GM18861 (cell line): Measurements from ENCODE around the gene RBM45.

Source experiments
- ATAC-seq: cut with Tn5 transposase; IDR thresholded peaks from one replicate; pipeline ENCODE4 v1.9.1; 2021; ENCODE audit not compliant: unreplicated experiment

The RBM45 gene

DNA sequence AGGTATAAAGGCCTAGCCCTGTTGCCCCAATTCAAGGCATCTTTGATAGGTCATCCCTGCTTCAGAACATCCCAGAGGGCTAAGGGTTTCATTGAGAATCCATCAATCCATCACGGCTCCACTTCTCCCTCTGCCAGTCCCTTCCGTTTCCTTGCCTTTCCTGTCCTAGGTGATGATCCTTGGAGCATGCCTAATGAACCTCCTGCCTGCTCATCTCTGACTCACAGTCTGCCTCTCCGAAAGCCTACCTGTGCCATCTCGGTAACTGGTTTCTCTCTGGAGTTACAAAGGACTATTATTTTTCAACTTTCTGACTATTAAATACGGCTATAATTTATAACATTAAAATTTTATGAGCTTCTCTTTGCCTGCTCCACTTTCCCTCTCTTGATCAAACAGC is 45.3 kb downstream of the RBM45 start:
- no peak for ATAC-seq

DNA sequence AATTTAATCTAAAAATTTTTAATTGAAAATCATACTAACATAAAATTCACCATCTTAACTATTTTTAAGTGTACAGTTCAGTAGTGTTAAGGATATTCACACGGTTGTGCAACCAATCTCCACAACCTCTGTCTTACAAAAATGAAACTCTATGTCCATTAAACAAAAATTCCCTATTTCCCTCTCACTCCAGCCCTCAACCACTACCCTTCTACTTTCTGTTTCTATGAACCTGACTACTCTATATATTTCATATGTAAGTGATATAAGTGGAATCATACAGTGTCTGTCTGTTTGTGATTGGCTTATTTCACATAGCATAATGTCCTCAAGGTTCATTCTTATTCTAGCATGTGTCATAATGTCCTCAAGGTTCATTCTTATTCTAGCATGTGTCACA is 47.7 kb downstream of the RBM45 start:
- no peak for ATAC-seq

DNA sequence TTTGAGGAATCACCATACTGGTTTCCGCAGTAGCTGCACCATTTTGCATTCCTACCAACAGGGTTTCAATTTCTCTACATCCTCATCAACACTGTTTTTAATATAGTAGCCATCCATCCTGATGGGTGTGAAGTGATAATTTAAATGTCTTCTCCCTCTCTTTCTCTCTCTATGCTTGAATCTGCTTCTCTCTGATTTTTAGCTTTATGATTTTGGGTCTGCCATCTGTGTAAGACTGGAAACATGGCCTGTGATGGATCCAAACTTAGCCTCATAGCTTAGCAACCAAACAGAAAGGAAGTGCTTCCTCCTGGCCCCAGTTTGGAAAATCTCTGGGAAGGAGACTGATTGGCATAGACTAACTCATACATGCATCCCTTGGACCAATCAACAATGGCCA is 48.4 kb downstream of the RBM45 start:
- no peak for ATAC-seq

DNA sequence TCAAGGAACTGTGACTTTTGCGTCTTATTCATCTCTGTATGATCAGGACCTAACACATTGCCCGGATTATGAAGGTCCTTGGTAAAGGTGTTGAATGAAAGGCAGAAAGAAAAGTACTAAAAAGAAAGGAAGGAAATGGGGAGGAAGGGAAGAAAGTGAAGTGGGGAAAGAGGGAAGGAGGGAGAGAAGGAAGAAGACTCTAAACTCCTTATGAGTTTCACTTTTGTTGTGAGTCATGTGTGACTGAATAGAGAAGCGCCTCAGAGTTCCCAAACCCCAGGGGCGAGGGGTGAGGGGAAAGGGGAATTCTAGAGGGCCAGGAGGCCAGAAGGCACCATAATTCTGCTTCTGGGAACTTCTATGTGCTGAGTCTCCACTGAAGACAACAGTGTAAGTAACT is 51.2 kb downstream of the RBM45 start:
- ATAC-seq: no peak

DNA sequence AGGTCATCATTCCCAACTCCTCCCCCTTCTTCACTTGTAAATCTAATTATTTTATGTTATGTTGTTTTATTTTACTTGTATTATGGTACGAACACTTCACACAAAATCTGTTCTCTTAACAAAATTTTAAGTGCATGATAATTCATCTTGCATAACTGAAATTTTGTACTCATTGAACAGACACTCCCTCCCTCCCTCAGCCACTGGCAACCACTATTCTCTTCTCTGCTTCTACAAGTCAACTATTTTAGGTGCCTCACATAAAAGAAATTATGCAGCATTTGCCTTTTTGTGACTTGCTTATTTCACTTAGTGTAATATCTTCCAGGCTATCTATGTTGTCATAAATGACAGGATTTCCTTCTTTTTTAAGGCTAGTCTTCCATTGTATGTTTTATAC is 51.7 kb downstream of the RBM45 start:
- no peak for ATAC-seq

DNA sequence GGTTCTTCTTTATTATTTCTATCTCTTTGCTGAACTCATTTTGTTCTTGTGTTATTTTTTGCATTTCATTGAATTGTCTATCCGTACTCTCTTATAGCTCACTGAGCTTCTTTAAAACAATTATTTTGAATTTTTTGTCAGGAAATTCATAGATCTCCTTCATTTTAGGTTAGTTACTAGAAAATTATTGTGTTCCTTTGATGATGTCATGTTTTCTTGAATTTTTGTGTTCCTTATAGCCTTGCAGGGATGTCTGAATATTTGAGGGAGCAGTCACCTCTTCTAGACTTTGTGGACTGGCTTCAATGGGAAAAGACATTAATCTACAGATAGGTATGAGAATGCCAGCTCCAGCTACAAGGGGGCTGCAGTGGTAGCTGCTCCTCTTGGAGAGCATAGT is 61.4 kb downstream of the RBM45 start:
- no peak for ATAC-seq

DNA sequence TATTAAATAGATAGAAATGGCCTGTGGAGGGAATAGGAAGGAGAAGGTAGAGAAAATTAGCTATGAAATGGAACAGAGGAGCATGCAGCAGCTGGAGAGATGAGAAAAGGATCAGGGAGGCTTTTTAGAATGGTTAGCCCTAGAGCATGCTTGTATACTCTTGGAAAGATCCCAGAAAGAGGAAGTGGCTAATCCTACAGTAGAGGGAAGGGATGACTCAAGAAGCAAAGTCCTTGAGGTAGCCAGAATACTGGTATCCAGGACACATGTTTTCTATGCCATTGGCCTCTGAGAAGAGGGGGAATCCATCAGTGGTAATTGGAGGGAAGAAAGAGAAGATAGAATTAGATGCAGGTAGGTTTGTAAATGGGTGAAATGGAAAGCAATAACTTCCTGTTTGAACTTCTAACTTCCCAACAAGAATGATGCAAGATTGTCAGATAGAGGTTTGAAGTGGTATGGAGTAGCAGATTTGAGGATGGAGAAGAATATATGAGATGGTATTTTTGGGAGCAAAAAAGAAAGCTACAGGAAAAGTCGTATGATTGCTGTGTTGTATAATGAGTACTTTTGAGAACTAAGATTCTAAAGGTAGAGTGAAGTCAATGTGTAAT is 64.9 kb downstream of the RBM45 start:
- ATAC-seq: no peak
